Ishikawa (cell line): ENCODE results near the gene RASL10B.

Experiments
- CEBPB ChIP-seq: IDR thresholded peaks from 2 replicates; pipeline ENCODE4 v1.6.1; 2012
- CREB1 ChIP-seq: IDR thresholded peaks from 2 replicates; pipeline ENCODE4 v1.6.1; 2012; ENCODE audit warnings: low read depth
- EGR1 ChIP-seq: IDR thresholded peaks from 2 replicates; pipeline ENCODE4 v1.6.1; 2012
- EP300 ChIP-seq: IDR thresholded peaks from 2 replicates; pipeline ENCODE4 v1.6.1; 2012; ENCODE audit warnings: borderline replicate concordance
- FOXM1 ChIP-seq: IDR thresholded peaks from 2 replicates; pipeline ENCODE4 v1.6.1; 2012; ENCODE audit warnings: low read depth, borderline replicate concordance
- NFIC ChIP-seq: IDR thresholded peaks from 2 replicates; pipeline ENCODE4 v1.6.1; 2012
- RAD21 ChIP-seq: IDR thresholded peaks from 2 replicates; pipeline ENCODE4 v1.6.1; 2012; ENCODE audit warnings: low read depth
- TAF1 ChIP-seq: IDR thresholded peaks from 2 replicates; pipeline ENCODE4 v1.6.1; 2012; ENCODE audit warnings: low read depth, mild to moderate bottlenecking
- TCF12 ChIP-seq: IDR thresholded peaks from 2 replicates; pipeline ENCODE4 v1.6.1; 2012; ENCODE audit warnings: low read depth
- TEAD4 ChIP-seq: IDR thresholded peaks from 2 replicates; pipeline ENCODE4 v1.6.1; 2012
- YY1 ChIP-seq: IDR thresholded peaks from 2 replicates; pipeline ENCODE4 v1.6.1; 2012; ENCODE audit warnings: low read depth
- ZBTB7A ChIP-seq: IDR thresholded peaks from 2 replicates; pipeline ENCODE4 v1.6.1; 2012; ENCODE audit warnings: low read depth
- TF ChIP-seq, protein P1 (sequence below): IDR thresholded peaks from 2 replicates; pipeline ENCODE4 v1.6.1; 2012
- TF ChIP-seq, protein P2 (sequence below): IDR thresholded peaks from 2 replicates; pipeline ENCODE4 v1.6.1; 2012; ENCODE audit warnings: low read depth, mild to moderate bottlenecking
- TF ChIP-seq, protein P3 (sequence below): IDR thresholded peaks from 2 replicates; pipeline ENCODE4 v1.6.1; 2012

RASL10B gene

DNA sequence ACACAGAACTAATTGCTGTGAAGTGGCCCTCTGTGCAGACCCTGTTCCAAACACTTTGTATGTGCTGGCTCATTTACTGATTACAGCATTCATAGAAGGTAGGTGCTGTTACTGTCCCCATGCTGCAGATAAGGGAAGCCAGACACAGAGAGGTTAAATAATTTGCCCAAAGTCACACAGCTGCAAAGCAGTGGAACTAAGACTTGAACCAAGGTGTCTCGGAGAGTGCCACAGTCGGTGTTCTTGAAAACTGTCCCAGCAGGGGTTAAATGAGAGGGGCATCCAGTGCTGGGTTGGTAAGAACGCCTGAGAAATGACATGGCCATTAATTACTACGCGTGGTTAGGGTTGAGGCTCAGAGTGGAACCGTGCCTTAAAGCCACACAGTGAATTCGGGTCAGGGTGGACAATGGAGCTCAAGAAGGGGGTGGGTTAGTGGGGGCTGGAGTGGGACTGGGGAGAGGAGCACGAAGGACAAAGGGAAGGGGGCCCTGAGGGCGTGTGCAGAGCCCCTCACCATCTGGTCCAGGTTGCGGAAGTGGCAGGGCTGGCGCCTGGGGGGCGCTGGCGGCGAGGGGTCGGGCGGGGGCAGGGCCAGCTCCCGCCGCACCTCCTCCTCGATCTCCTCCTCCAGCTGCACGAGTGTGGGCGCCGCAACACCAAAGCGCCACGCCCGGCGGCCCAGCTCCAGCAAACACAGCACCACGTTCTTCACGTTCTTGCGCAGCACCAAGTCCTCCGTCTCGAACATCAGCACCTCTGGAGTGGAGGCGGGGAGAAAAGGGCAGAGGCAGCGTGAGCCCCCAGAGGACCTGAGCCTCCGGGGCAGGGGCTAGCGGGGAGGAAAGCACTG lies 18.3 kb downstream of the RASL10B start:
- TF ChIP-seq, protein P1, sequence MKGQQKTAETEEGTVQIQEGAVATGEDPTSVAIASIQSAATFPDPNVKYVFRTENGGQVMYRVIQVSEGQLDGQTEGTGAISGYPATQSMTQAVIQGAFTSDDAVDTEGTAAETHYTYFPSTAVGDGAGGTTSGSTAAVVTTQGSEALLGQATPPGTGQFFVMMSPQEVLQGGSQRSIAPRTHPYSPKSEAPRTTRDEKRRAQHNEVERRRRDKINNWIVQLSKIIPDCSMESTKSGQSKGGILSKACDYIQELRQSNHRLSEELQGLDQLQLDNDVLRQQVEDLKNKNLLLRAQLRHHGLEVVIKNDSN = no peak
- TF ChIP-seq ZBTB7A = peak; percentile 45; the same call in 1 of the 2 replicates

DNA sequence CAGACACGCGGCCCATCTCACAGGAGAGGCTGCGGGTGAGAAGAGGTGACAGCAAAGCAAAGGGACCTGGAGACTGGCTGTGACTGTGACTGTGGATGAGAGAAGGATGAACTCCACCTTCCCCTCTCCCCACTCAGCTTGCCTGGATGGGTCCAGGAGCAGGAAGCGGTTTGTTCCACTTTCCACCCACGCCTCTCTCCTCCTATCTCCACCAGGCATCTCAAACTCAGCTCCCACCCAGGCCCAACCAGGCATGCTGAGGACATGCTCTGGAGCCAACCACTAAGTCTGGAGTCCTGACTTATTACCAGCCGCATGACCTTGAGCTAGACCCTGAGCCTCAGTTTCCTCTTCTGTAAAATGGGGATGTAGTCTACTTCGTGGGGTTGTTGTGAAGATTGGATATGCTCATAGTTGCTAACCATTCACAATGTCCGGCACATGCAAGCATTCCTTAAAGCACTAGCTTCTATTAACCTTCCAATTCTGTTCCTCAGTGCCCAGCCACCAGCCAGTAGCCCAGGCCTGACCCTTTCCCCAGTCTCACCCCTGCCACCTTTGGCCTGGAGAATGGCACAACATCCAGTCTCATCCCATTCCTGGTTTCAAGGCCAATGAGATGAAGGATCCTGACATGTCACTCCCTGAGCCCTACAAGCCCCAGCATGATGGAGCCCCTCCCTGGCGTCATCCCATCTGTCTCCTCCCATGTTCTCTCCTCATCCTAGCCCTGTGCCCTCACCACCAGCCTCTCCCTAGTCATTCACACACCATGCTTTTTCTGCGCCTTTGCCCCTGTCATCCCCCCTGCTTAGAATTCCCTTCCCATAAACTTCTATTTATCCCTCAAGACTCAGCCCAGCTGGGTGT lies 19.3 kb downstream of the RASL10B start:
- TF ChIP-seq, protein P2, sequence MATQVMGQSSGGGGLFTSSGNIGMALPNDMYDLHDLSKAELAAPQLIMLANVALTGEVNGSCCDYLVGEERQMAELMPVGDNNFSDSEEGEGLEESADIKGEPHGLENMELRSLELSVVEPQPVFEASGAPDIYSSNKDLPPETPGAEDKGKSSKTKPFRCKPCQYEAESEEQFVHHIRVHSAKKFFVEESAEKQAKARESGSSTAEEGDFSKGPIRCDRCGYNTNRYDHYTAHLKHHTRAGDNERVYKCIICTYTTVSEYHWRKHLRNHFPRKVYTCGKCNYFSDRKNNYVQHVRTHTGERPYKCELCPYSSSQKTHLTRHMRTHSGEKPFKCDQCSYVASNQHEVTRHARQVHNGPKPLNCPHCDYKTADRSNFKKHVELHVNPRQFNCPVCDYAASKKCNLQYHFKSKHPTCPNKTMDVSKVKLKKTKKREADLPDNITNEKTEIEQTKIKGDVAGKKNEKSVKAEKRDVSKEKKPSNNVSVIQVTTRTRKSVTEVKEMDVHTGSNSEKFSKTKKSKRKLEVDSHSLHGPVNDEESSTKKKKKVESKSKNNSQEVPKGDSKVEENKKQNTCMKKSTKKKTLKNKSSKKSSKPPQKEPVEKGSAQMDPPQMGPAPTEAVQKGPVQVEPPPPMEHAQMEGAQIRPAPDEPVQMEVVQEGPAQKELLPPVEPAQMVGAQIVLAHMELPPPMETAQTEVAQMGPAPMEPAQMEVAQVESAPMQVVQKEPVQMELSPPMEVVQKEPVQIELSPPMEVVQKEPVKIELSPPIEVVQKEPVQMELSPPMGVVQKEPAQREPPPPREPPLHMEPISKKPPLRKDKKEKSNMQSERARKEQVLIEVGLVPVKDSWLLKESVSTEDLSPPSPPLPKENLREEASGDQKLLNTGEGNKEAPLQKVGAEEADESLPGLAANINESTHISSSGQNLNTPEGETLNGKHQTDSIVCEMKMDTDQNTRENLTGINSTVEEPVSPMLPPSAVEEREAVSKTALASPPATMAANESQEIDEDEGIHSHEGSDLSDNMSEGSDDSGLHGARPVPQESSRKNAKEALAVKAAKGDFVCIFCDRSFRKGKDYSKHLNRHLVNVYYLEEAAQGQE = no peak
- TF ChIP-seq TAF1 = no peak
- TF ChIP-seq CREB1 = no peak
- TF ChIP-seq RAD21 = no peak

DNA sequence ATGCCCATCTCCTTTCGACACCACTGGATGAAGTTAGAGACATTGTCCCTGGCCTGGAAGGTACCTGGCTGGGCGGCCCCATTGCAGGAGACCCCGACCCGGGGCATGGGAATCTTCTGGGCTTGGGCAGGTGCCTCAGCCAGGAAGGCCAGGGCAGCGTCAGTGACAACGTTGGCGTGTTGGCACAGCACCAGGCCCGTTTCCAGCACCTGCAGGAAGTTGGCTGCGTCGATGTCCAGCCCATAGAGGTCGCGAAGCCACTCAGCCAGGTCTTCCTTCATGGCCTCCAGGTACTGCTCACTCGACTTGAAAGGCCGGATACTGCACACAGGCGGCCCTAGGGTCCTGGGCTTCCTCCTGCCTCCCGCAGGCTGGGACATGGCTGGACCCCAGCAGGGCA lies 21.0 kb downstream of the RASL10B start:
- TF ChIP-seq, protein P2 = no peak
- TF ChIP-seq, protein P3, sequence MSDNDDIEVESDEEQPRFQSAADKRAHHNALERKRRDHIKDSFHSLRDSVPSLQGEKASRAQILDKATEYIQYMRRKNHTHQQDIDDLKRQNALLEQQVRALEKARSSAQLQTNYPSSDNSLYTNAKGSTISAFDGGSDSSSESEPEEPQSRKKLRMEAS = no peak
- TF ChIP-seq CEBPB (no peak), EP300 (no peak), TCF12 (no peak), RAD21 (no peak), TAF1 (no peak), EGR1 (no peak), NFIC (no peak), TEAD4 (no peak), ZBTB7A (no peak), CREB1 (no peak), FOXM1 (no peak), YY1 (no peak)
- TF ChIP-seq, protein P1 = no peak

DNA sequence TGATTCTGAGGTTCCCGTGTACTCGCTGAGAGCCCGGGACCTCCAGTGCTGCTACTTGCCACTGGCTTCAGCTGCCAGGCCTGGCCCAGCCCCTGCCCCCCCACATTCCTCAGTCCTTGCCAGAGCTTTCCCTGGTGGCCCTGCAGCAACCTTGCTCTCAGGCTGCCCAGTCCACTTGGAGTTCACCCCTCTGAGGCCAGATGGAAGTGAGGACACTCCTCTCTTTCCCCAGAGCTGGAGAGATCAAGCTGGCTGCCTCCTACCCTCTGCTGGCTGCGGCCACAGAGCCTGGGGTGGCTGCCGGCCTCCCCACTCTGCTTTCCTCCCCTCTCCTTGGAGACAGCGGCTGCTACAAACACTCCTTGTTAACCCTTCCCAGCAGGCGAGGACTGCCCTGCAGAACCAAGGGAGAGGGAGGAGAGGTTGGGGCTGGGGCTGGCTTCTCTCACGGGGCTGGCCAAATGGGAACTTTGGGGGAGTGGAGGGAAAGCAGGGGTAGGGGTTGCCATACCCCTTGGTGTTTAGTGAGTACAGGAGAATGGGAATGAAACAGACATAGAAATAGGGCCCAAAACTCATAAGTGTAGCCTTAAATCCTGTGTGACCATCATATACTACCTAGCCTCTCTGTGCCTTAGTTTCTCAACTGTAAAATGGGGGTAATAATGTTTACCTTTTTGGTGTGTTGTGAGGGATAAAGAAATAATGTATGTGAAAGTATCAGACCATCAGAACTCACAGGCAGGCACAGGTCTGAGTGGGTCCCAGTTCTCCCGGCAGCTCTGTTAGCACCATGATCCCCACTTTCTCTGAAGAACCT lies 21.7 kb downstream of the RASL10B start, which contains the start of gene GAS2L2:
Gene GAS2L2, minus strand, starts transcription at position 295 of the 820 bp plus-strand sequence. CDS start 389 bp downstream, outside the sequence.
- no peak for TF ChIP-seq EP300
- TF ChIP-seq CREB1 = no peak
- TF ChIP-seq NFIC = no peak
- no peak for TF ChIP-seq TCF12
- no peak for TF ChIP-seq TEAD4
- TF ChIP-seq CEBPB = no peak
- TF ChIP-seq, protein P2 = no peak
- no peak for TF ChIP-seq RAD21
- no peak for TF ChIP-seq EGR1
- TF ChIP-seq, protein P3 = no peak
- TF ChIP-seq YY1 = no peak
- TF ChIP-seq ZBTB7A = no peak
- TF ChIP-seq, protein P1 = no peak
- TF ChIP-seq FOXM1 = no peak
- no peak for TF ChIP-seq TAF1
